GM12878 (cell line): ENCODE data around the gene MT1H. TPM values are rescaled to one million over a fixed set of nuclear protein-coding genes. Genes with fewer than 3 reads are reported as not detected.

Source experiments
- ATAC-seq: fragments of 200-7000 bp; cut with Tn5 transposase; 3 replicates; pipeline ENCODE4 v1.9.1; 2020; ENCODE audit warnings: mild to moderate bottlenecking, moderate library complexity
- BruUV-seq: library from RNA; stranded (reverse); fragments of 400-500 nt; replicated peaks from 2 replicates; lab custom pipeline; 2021; lab: Mats Ljungman, UMichigan
- CTCF ChIA-PET: fragments of 300-600 bp; sonication (Branson Sonifier 250); formaldehyde crosslinking; extraction: SDS; loops from one replicate; lab custom pipeline; 2021; ENCODE audit warnings: inconsistent platforms; lab: Yijun Ruan, JAX
- POLR2A ChIA-PET: fragments of 350-600 bp; formaldehyde crosslinking; extraction: SDS; loops from one replicate; lab custom pipeline; 2021; ENCODE audit warnings: inconsistent platforms; lab: Charles Lee
- RAD21 ChIA-PET: fragments of 300-600 bp; sonication (Branson Sonifier 250); formaldehyde crosslinking; loops from one replicate; lab custom pipeline; 2023; ENCODE audit warnings: antibody characterized with exemption; ENCODE audit not compliant: unreplicated experiment; lab: Charles Lee
- SMC1A ChIA-PET: fragments of 300-600 bp; sonication (Branson Sonifier 250); formaldehyde crosslinking; loops from one replicate; lab custom pipeline; 2023; ENCODE audit not compliant: unreplicated experiment, uncharacterized antibody; lab: Charles Lee
- DNase-seq: peaks from one replicate; pipeline ENCODE4 v3.0.0-alpha.2; 2011; ENCODE audit warnings: low read depth, low spot score
- FAIRE-seq: peaks from 3 replicates; lab custom pipeline; 2011; peaks lifted over from hg19 to GRCh38; lab: Jason Lieb, UNC
- H2AFZ ChIP-seq: 2 replicates; pipeline ENCODE4 v1.6.0; 2011; ENCODE audit warnings: low read depth, low read length, control low read depth; ENCODE audit not compliant: control insufficient read depth
- H3K27ac ChIP-seq: 2 replicates; pipeline ENCODE4 v1.5.1; 2011; ENCODE audit warnings: control low read depth; ENCODE audit not compliant: control insufficient read depth, insufficient read depth
- H3K27me3 ChIP-seq, 2 experiments: replicated peaks in 1 of 2; 2 replicates each; pipeline versions ENCODE4 v1.6.0 to v1.6.1; 2011; ENCODE audit warnings: low read length in 1 of 2; ENCODE audit not compliant: control insufficient read depth in 2 of 2, insufficient read depth in 2 of 2
- H3K36me3 ChIP-seq, 2 experiments: 2 replicates each; pipeline ENCODE4 v1.5.1; 2011; ENCODE audit warnings: low read length in 1 of 2; ENCODE audit not compliant: control insufficient read depth in 2 of 2, insufficient read depth in 2 of 2
- H3K4me1 ChIP-seq: 2 replicates; pipeline ENCODE4 v1.6.1; 2011; ENCODE audit warnings: mild to moderate bottlenecking, low read length, moderate library complexity, mixed read lengths; ENCODE audit not compliant: control insufficient read depth, insufficient read depth
- H3K4me2 ChIP-seq: 2 replicates; pipeline ENCODE4 v1.6.0; 2011; ENCODE audit warnings: control low read depth; ENCODE audit not compliant: control insufficient read depth, insufficient read depth
- H3K4me3 ChIP-seq: fragments of 200-600 bp; sonication (generic); 2 replicates; pipeline ENCODE4 v1.5.1; 2016
- H3K79me2 ChIP-seq: 2 replicates; pipeline ENCODE4 v1.6.0; 2011; ENCODE audit warnings: low read length; ENCODE audit not compliant: control insufficient read depth, insufficient read depth
- H3K9ac ChIP-seq: 2 replicates; pipeline ENCODE4 v1.8.0; 2011; ENCODE audit warnings: low read length, control low read depth, mixed read lengths; ENCODE audit not compliant: control insufficient read depth, insufficient read depth
- H3K9me3 ChIP-seq: replicated peaks from 3 replicates; pipeline ENCODE4 v1.5.1; 2011; ENCODE audit warnings: mild to moderate bottlenecking, low read length; ENCODE audit not compliant: control insufficient read depth, insufficient read depth
- H4K20me1 ChIP-seq: 2 replicates; pipeline ENCODE4 v1.6.0; 2011; ENCODE audit not compliant: control insufficient read depth, insufficient read depth
- ATF7 ChIP-seq: fragments of 450-650 bp; IDR thresholded peaks from 2 replicates; pipeline ENCODE4 v1.6.1; 2016; ENCODE audit warnings: low read depth, mild to moderate bottlenecking
- IKZF1 ChIP-seq: fragments of 450-650 bp; conservative IDR thresholded peaks from 2 replicates; pipeline ENCODE4 v1.6.1; 2017; ENCODE audit warnings: antibody characterized with exemption, mild to moderate bottlenecking
- NR2C1 ChIP-seq: fragments of 450-650 bp; IDR thresholded peaks from 2 replicates; pipeline ENCODE4 v1.6.1; 2017; ENCODE audit warnings: antibody characterized with exemption, mild to moderate bottlenecking, moderate library complexity
- SUZ12 ChIP-seq: fragments of 200-600 bp; sonication (generic); IDR thresholded peaks from one replicate; pipeline ENCODE4 v1.6.1; 2018; ENCODE audit warnings: antibody characterized with exemption, mild to moderate bottlenecking; ENCODE audit not compliant: unreplicated experiment
- WGBS: methylation state at CpG from one replicate; pipeline ENCODE4 v1.1.6; 2016; ENCODE audit warnings: low lambda C conversion rate; ENCODE audit not compliant: insufficient replicate concordance, insufficient coverage; ENCODE audit errors: missing lambda C conversion rate; 5-methylcytosine and 5-hydroxymethylcytosine counted together
- in situ Hi-C: fragments of 300-500 bp; cut with MboI; formaldehyde crosslinking; loops from 9 replicates; pipeline ENCODE4 v1.14.3; 2018; ENCODE audit warnings: mixed read lengths
- intact Hi-C: fragments of 100-400 bp; cut with micrococcal nuclease; formaldehyde crosslinking; loops from one replicate; pipeline ENCODE4 v1.14.2; 2022; ENCODE audit not compliant: unreplicated experiment
- polyA plus RNA-seq, 11 experiments: library from polyadenylated mRNA; depleted of rRNA in 4 of 11; unstranded in 6 of 11; stranded (reverse) in 5 of 11; fragments of >200 nt; fragmentation: Nextera tagmentation in 4 of 11; fragmentation: Illumina TruSeq in 1 of 11; extraction: Ambion mirVana in 4 of 11; extraction: Trizol in 1 of 11; gene quantifications; 1 replicate in 1 of 11; 2 replicates in 10 of 11; pipeline versions ENCODE4 v1.2.1 to v1.2.3, GENCODE V29; 2011 to 2016; ENCODE audit warnings: inconsistent platforms in 2 of 11, missing spikeins in 2 of 11, low read depth in 1 of 11
- total RNA-seq, 4 experiments: library from RNA; depleted of rRNA in 3 of 4; stranded (reverse); fragments of >200 nt in 3 of 4; fragmentation: Illumina TruSeq in 1 of 4; extraction: Trizol in 1 of 4; gene quantifications; 2 replicates each; pipeline versions ENCODE4 v1.2.1 to v1.2.3, GENCODE V29; 2013 to 2021

MT1H gene
- total and polyA plus RNA-seq, 10 of the 15 experiments (the other 5 are each of a cell fraction or from before 2014, with no cell fraction given): 0.40 to 6.0 (median 1.1) TPM; not detected in 2

GRCh38 chr16:56631832-56632155 lies 37.8 kb upstream of the MT1H start:
- FAIRE-seq (no peak), ATAC-seq (0 out of 3 replicates have a peak, but pooled peaks have one; percentile 3)
- no peaks in the 10 kb centered on the region for H3K9me3 ChIP-seq
- BruUV-seq: no TSS peak
- ChIA-PET CTCF (no interaction called here), POLR2A (no interaction called here), SMC1A (interaction anchor here (1.0 to 2.4 kb wide), 3 partner anchors 21 to 40 kb away, joined by 3 to 27 read pairs (median 4); no protein-coding TSS in a partner anchor)
- H3K4me2 ChIP-seq: no peak overlapping the region; the same call in 1 of the 2 replicates
- H3K27ac ChIP-seq: no peak overlapping the region
- WGBS: 56% methylated on average over 14 of the region's 14 CpGs
- H3K79me2 ChIP-seq: no peaks in the 10 kb centered on the region
- in situ Hi-C loops: no loop called here
- H3K27me3 ChIP-seq: peaks cover 14 to 24% of the 10 kb centered on the region in 2 experiments
- H3K36me3 ChIP-seq: no peaks in the 10 kb centered on the region
- TF ChIP-seq ATF7 (no peak), IKZF1 (no peak)
- TF ChIP-seq, all 136 proteins: peak for 0
- intact Hi-C loops: no loop called here
- Histone ChIP-seq H3K4me1 (peaks cover 15% of the 10 kb centered on the region), H3K9ac (no peak overlapping the region), H2AFZ (no peak overlapping the region), H3K4me3 (no peak overlapping the region), H4K20me1 (no peaks in the 10 kb centered on the region)
- DNase-seq: no peak
- RAD21 ChIA-PET: interaction anchor here (2.9 kb wide), 1 partner anchor 70 kb away, joined by 11 read pairs; no protein-coding TSS in a partner anchor

GRCh38 chr16:56632156-56632847 lies 37.3 kb upstream of the MT1H start, which contains the start of gene MT1M:
TSS of gene MT1M (plus strand) at chr16:56632659. CDS start at chr16:56632732, 73 bp downstream.
- BruUV-seq: no TSS peak
- ATAC-seq (peak; percentile 23), FAIRE-seq (no peak), DNase-seq (no peak)
- H3K36me3 ChIP-seq: no peaks in the 10 kb centered on the region
- no peak within 1 kb of the TSS for H2AFZ ChIP-seq
- H4K20me1 ChIP-seq: no peaks in the 10 kb centered on the region
- ChIA-PET SMC1A (interaction anchor here (2.4 kb wide), 1 partner anchor 21 kb away, joined by 27 read pairs; no protein-coding TSS in a partner anchor), POLR2A (no interaction called here), RAD21 (interaction anchor here (2.9 kb wide), 1 partner anchor 69 kb away, joined by 11 read pairs; no protein-coding TSS in a partner anchor), CTCF (no interaction called here)
- H3K27me3 ChIP-seq: peaks cover 14 to 24% of the 10 kb centered on the region in 2 experiments
- in situ Hi-C loops (no loop called here), intact Hi-C loops (no loop called here)
- WGBS: 30% methylated on average over 46 of the region's 61 CpGs
- no peak within 1 kb of the TSS for H3K9ac ChIP-seq
- H3K27ac ChIP-seq: no peak within 1 kb of the TSS
- peaks cover 15% of the 10 kb centered on the region for H3K4me1 ChIP-seq
- peak within 1 kb of the TSS; percentile 47; the same call in 1 of the 2 replicates for H3K4me2 ChIP-seq
- no peaks in the 10 kb centered on the region for H3K79me2 ChIP-seq
- no peak within 1 kb of the TSS for H3K4me3 ChIP-seq
- no peaks in the 10 kb centered on the region for H3K9me3 ChIP-seq
- no peak for TF ChIP-seq NR2C1
- TF ChIP-seq SUZ12: peak; percentile 33
